HepG2 (cell line): ENCODE results near the gene SCRG1. TPM values are rescaled to one million over a fixed set of nuclear protein-coding genes. Genes with fewer than 3 reads are reported as not detected.

Experiments used
- ATAC-seq: fragments of 200-7000 bp; cut with Tn5 transposase; 3 replicates; pipeline ENCODE4 v1.9.1; 2020; ENCODE audit warnings: mild to moderate bottlenecking, moderate library complexity
- BruUV-seq: library from RNA; stranded (reverse); fragments of 400-500 nt; replicated peaks from 2 replicates; lab custom pipeline; 2021; lab: Mats Ljungman, UMichigan
- CTCF ChIA-PET: fragments of 300-600 bp; formaldehyde crosslinking; extraction: SDS; loops from one replicate; lab custom pipeline; 2021; ENCODE audit warnings: low total read pairs, inconsistent platforms, low intra/inter-chr PET ratio; lab: Yijun Ruan, JAX
- POLR2A ChIA-PET: fragments of 350-600 bp; sonication (Branson Sonifier 250); formaldehyde crosslinking; loops from one replicate; lab custom pipeline; 2020; ENCODE audit warnings: antibody characterized with exemption, inconsistent platforms; lab: Yijun Ruan, JAX
- DNase-seq: peaks from one replicate; pipeline ENCODE4 v3.0.0-alpha.2; 2015; ENCODE audit warnings: low spot score
- FAIRE-seq: peaks from 3 replicates; lab custom pipeline; 2011; peaks lifted over from hg19 to GRCh38; lab: Jason Lieb, UNC
- H2AFZ ChIP-seq: one replicate; pipeline ENCODE4 v1.6.1; 2011; ENCODE audit warnings: low read length, inconsistent platforms
- H3K27ac ChIP-seq: fragments of 300-600 bp; 3 replicates; pipeline ENCODE4 v1.8.0; 2011; ENCODE audit warnings: mixed run types, mild to moderate bottlenecking, mixed read lengths, low read length, inconsistent platforms; ENCODE audit not compliant: insufficient read depth; ENCODE audit errors: extremely low read length
- H3K27me3 ChIP-seq, 2 experiments: fragments of 200-600 bp in 1 of 2; 2 replicates in 1 of 2; 3 replicates in 1 of 2; pipeline versions ENCODE4 v1.6.0 to v1.8.0; 2011; ENCODE audit warnings: low read length in 2 of 2, mild to moderate bottlenecking in 2 of 2, moderate library complexity in 2 of 2, inconsistent platforms in 1 of 2; ENCODE audit not compliant: insufficient read depth in 2 of 2, control insufficient read depth in 1 of 2
- H3K36me3 ChIP-seq, 2 experiments: fragments of 200-600 bp in 1 of 2; replicated peaks in 1 of 2; 2 replicates in 1 of 2; 3 replicates in 1 of 2; pipeline versions ENCODE4 v1.5.1 to v1.8.0; 2011; ENCODE audit warnings: low read length in 2 of 2, inconsistent platforms in 1 of 2; ENCODE audit not compliant: insufficient read depth in 2 of 2, control insufficient read depth in 1 of 2
- H3K4me1 ChIP-seq: 2 replicates; pipeline ENCODE4 v1.5.1; 2012; ENCODE audit warnings: low read length, inconsistent platforms; ENCODE audit not compliant: insufficient read depth
- H3K4me2 ChIP-seq: 2 replicates; pipeline ENCODE4 v1.6.0; 2011; ENCODE audit warnings: low read depth, low read length, inconsistent platforms
- H3K4me3 ChIP-seq, 3 experiments: fragments of 200-600 bp in 1 of 3; sonication (generic), shearing (Covaris generic) in 1 of 3; replicated peaks in 1 of 3; 2 replicates each; pipeline ENCODE4 v1.5.1; 2011 to 2016; ENCODE audit warnings: low read length in 3 of 3, inconsistent platforms in 2 of 3, low read depth in 2 of 3, mild to moderate bottlenecking in 2 of 3, control low read depth in 1 of 3, mixed read lengths in 1 of 3; ENCODE audit not compliant: insufficient read depth in 1 of 3
- H3K79me2 ChIP-seq: one replicate; pipeline ENCODE4 v1.6.1; 2011; ENCODE audit warnings: low read length, inconsistent platforms; ENCODE audit not compliant: insufficient read depth
- H3K9ac ChIP-seq: 2 replicates; pipeline ENCODE4 v1.6.0; 2011; ENCODE audit warnings: mild to moderate bottlenecking, low read depth, low read length, inconsistent platforms; ENCODE audit not compliant: insufficient read depth
- H3K9me3 ChIP-seq: 2 replicates; pipeline ENCODE4 v1.5.1; 2012; ENCODE audit warnings: mild to moderate bottlenecking, low read length
- H4K20me1 ChIP-seq: 2 replicates; pipeline ENCODE4 v1.6.0; 2011; ENCODE audit warnings: inconsistent platforms, mild to moderate bottlenecking, low read length, moderate library complexity; ENCODE audit not compliant: insufficient read depth
- ARNTL ChIP-seq: sonication (generic); formaldehyde crosslinking; IDR thresholded peaks from 2 replicates; pipeline ENCODE4 v1.4.0; 2020; ENCODE audit warnings: mild to moderate bottlenecking, missing genetic modification reagents
- KLF15 ChIP-seq: sonication (generic); formaldehyde crosslinking; IDR thresholded peaks from 2 replicates; pipeline ENCODE4 v1.8.1; 2023; ENCODE audit warnings: borderline replicate concordance, mild to moderate bottlenecking, inconsistent platforms, missing genetic modification reagents, mixed read lengths
- SMYD3 ChIP-seq: sonication (generic); formaldehyde crosslinking; IDR thresholded peaks from 2 replicates; pipeline ENCODE4 v1.8.1; 2023; ENCODE audit warnings: mild to moderate bottlenecking, missing genetic modification reagents
- SRY ChIP-seq: sonication (generic); formaldehyde crosslinking; IDR thresholded peaks from 2 replicates; pipeline ENCODE4 v1.8.0; 2022; ENCODE audit warnings: mild to moderate bottlenecking, missing genetic modification reagents
- ZIK1 ChIP-seq: sonication (generic); formaldehyde crosslinking; IDR thresholded peaks from 2 replicates; pipeline ENCODE4 v1.5.0; 2020; ENCODE audit warnings: mild to moderate bottlenecking, low read depth, missing genetic modification reagents, borderline replicate concordance
- ZNF256 ChIP-seq: sonication (generic); formaldehyde crosslinking; conservative IDR thresholded peaks from 2 replicates; pipeline ENCODE4 v1.4.0; 2020; ENCODE audit warnings: missing genetic modification reagents
- ZNF644 ChIP-seq: IDR thresholded peaks from 2 replicates; pipeline ENCODE4 v1.6.1; 2016; ENCODE audit warnings: low read depth
- ZZZ3 ChIP-seq: sonication (generic); formaldehyde crosslinking; IDR thresholded peaks from 2 replicates; pipeline ENCODE4 v1.4.0; 2020; ENCODE audit warnings: missing genetic modification reagents, mild to moderate bottlenecking, borderline replicate concordance
- in situ Hi-C: cut with HindIII; loops from 2 replicates; pipeline ENCODE4 v1.10.0; 2017; ENCODE audit warnings: low pct_unique_long_range_greater_than_20kb; ENCODE audit not compliant: extremely low pct_ligation_motif_present
- intact Hi-C: fragments of 100-400 bp; cut with micrococcal nuclease; formaldehyde crosslinking; loops from one replicate; pipeline ENCODE4 v1.10.0; 2022; ENCODE audit not compliant: unreplicated experiment
- polyA plus RNA-seq, 8 experiments: library from polyadenylated mRNA; depleted of rRNA in 3 of 8; stranded (reverse) in 7 of 8; unstranded in 1 of 8; fragments of >200 nt; fragmentation: Illumina TruSeq in 4 of 8; extraction: Trizol in 4 of 8; gene quantifications; 2 replicates each; pipeline versions ENCODE4 v1.2.1 to v1.2.3, GENCODE V29; 2011 to 2016; ENCODE audit warnings: low read depth in 4 of 8, missing spikeins in 1 of 8, mixed read lengths in 1 of 8; ENCODE audit not compliant: insufficient read depth in 1 of 8
- total RNA-seq, 5 experiments: library from RNA; depleted of rRNA; stranded (reverse); fragments of >200 nt; fragmentation: Illumina TruSeq; extraction: Trizol; gene quantifications; 2 replicates each; pipeline ENCODE4 v1.2.3, GENCODE V29; 2016; ENCODE audit warnings: low read depth in 1 of 5
- TF ChIP-seq, protein P1 (sequence below): sonication (generic); formaldehyde crosslinking; IDR thresholded peaks from 2 replicates; pipeline ENCODE4 v1.5.0; 2020; ENCODE audit warnings: missing genetic modification reagents

The SCRG1 gene
- total and polyA plus RNA-seq, 2 of the 13 experiments (the other 11 are each of a cell fraction or from before 2014, with no cell fraction given): not detected

DNA sequence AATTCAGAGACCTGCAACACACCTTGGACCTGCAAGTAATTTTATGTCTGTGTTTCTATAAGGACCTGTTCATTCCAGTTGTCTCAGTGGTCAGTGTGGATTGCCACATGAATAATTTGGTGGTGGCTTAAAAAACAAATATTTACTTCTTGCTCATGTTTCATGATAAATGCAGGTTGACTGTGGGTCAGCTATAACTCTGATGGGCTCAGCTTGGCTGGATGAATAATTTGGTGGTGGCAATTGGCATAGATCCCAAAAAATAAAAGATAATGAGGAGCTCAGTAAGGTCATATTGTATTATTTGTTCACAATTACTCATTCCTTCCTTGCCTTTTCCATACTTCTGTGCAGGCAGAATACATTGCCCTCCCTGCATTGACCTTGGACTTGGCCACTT lies 18.9 kb upstream of the SCRG1 start:
- Histone ChIP-seq H3K79me2 (no peaks in the 10 kb centered on the region), H3K4me3 (no peak overlapping the region), H3K9ac (no peak overlapping the region), H3K4me1 (no peaks in the 10 kb centered on the region), H4K20me1 (no peaks in the 10 kb centered on the region), H3K27ac (no peak overlapping the region), H3K4me2 (no peak overlapping the region), H3K36me3 (no peaks in the 10 kb centered on the region)
- BruUV-seq: no TSS peak
- intact Hi-C loops: loop anchor here (1.0 to 10.0 kb wide), 4 partner anchors 45 to 393 kb away; no protein-coding TSS in a partner anchor
- no peak for ATAC-seq
- ChIA-PET CTCF (interaction anchor here (1.3 to 3.4 kb wide), 2 partner anchors 99 to 129 kb away, joined by 16 to 62 read pairs; no protein-coding TSS in a partner anchor), POLR2A (no interaction called here)
- no peak for FAIRE-seq
- in situ Hi-C loops: loop anchor here (5.0 to 25.0 kb wide), 3 partner anchors 96 to 406 kb away; no protein-coding TSS in a partner anchor
- no peak for DNase-seq
- no peak for TF ChIP-seq ZZZ3 (CRISPR knock-in tag)
- TF ChIP-seq ARNTL: no peak
- TF ChIP-seq, protein P1, sequence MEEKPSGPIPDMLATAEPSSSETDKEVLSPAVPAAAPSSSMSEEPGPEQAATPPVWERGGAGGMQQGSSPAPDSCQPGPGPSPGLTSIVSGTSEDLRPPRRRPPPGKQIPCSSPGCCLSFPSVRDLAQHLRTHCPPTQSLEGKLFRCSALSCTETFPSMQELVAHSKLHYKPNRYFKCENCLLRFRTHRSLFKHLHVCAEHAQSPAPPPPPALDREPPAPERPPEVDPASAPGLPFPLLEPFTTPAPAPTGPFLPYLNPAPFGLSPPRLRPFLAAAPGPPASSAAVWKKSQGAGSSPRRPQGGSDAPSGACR (CRISPR knock-in tag): no peak
- TF ChIP-seq KLF15: no peak
- no peak for TF ChIP-seq ZNF256 (CRISPR knock-in tag)
- TF ChIP-seq SMYD3 (CRISPR knock-in tag): no peak
- TF ChIP-seq SRY (CRISPR knock-in tag): no peak
- no peak for TF ChIP-seq ZIK1 (CRISPR knock-in tag)
- no peak for TF ChIP-seq ZNF644
- TF ChIP-seq, all 625 proteins: peak for 0
- no peak overlapping the region for H2AFZ ChIP-seq
- no peaks in the 10 kb centered on the region for H3K9me3 ChIP-seq
- H3K27me3 ChIP-seq: no peaks in the 10 kb centered on the region
